GM19193 (cell line): Measurements from ENCODE around the gene REEP3.

Experiments
- POLR2A ChIP-seq: IDR thresholded peaks from 4 replicates; pipeline ENCODE4 v1.6.1; 2011; ENCODE audit not compliant: insufficient read depth, insufficient read length; ENCODE audit errors: extremely low read depth

Gene REEP3

GRCh38 chr10:63624701-63625100 lies 103.5 kb downstream of the REEP3 start:
- TF ChIP-seq POLR2A: no peak

DNA sequence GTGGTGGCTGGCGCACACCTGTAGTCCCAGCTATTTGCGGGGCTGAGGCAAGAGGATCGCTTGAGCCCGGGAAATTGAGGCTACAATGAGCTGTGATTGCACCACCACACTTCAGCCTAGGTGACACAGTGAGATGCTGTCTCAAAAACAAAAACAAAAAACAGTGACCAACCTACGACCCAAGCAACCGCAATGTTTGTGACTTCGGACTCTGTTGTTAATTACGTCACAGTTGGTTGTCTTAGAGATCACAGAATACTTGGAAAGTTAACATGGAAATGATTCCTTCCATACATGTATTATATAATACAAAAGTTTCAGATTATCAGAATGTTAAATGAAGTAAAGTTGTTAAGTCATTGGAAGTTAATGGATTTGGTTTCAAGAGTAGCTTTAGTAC lies 106.2 kb downstream of the REEP3 start:
- no peak for TF ChIP-seq POLR2A

DNA sequence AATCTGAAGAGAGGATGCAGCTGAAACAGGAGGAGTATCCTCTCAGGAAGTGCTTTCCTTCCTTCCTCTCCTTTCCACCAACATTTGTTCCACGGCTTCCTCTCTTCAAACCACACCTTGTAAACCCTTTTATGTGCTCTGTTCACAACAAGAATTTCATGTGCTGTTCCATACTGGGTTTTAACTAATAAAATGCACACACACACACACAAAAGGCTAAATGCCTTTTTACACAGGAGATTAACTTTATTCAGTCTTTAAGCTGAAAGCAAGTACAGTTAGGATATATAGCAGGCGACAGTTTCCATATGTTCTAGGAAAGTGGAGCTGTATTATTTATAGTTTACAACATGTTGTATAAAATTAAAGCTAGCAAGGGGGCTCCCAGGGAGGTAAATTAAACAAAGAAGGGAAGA lies 106.7 kb downstream of the REEP3 start:
- no peak for TF ChIP-seq POLR2A

DNA sequence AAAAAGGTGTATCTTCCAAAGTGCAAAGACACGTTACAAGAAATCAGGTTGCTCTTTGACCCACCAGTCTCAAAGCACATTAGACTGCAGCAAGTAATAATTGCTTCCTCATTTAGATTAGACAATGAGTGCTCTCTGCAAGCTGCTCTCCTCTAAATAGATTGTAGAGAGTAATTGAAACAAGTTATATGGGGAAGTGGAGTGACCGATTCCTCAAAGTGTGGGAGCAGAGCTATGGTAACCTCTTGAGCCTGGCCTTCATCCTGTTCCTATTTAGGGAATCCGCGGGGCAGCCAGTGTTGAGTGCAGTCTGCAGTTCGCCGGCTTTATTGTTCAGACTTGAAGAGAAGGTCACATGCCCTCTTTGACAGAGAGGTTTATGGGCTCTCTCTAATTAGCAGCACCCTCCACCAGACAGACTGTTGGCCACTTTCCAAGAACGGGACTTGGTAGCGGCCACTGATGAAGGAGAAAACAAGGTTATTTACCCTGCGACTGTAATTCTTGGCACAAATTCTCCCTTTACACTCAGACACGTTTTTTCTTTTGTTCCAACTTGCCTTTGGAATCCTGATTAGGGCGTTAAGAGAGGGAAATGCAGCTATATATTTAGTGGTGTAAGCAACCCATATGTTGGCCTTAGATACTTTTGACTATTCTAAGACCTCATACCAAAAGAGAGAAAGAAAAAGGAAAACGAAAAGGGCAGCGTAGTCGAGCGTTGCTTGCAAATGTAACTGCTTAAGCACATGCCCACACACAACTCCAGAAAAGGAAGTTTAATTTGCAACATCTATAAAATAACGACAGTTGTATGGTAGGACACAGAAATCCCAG lies 107.5 kb downstream of the REEP3 start:
- TF ChIP-seq POLR2A: peak; percentile 39

GRCh38 chr10:63629363-63630084 lies 108.3 kb downstream of the REEP3 start:
- TF ChIP-seq POLR2A: no peak

DNA sequence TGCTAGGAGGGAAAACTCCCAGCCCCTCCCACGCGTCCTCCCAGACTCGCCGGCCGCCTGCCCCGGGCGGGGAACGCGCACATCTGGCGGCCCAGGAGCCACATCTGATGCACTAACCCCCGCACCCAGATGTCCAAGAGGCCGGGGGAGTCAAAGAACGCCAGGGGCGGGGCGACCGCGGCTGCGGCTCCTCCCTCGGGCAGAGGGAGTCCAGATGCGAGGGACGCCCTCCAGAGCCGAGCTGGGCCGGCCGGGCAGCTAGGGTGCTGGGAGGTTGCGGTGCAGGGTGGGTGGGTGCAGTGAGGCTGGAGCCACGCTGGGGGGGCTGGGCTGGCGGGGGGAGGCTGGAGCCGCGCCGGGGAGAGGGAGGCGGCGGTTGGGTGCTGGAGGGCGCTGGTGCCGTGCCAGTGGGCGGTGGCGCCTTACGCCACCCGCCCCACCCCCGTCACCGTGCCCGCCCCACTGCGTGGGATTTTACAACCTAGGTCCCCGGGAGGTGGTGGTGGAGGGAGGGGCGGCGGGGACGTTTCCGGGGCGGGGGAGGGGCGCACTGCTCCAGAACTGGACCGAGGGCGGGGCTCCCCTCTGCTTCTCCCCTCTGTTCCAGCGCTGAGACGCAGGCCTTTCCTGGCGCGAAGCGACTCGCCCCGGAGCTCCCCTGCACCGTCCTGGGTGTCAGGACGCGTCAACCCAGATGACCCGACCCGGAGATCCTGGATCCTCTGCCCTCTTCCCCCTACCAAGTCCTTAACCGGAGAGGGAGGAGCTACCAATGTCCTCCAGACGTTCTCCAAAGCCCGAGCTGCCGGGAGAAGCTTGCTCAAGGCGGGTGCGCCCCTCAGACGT lies 109.1 kb downstream of the REEP3 start:
- TF ChIP-seq POLR2A: peak; percentile 78

- no peak for TF ChIP-seq POLR2A
Observed at GRCh38 chr10:63630931-63631680, 109.9 kb downstream of the REEP3 start.

- TF ChIP-seq POLR2A: no peak
Observed at GRCh38 chr10:63631991-63632390, 110.8 kb downstream of the REEP3 start.

DNA sequence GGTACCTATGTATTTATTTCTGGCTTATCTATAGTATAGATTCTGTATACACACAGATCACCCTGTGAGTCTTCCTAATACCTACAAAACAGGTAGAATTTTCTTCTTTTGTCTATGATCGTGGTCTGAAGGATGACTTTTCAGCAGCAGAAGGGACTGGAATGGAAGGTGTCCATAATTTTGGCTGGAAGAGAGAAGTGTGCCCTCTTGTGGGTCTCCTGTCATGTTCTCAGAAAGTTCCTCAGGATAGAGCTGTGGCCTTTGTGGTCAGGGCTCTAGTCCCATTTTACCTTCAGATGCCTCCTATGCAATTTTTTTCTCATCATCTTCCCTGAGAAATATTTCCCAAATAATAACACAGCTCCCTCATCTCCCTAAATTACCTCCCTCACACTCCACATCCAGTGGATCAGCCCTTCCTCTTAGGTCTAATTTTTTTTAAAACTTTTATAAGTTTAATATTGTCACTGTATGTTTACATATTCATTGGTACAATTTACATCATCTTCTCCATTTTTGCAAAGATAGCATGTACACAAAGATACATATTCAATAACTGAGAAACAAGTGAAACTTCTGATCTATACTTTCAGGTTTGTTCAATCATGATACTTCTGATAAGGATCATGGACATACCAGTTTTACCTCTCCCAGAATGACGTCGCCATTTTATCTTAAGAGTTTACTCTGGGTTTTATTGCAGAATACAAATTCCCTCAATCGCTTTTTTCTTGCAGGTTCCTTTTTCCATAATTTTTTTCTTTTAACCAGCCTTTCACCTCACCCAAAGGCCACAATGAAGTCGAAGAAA lies 112.7 kb downstream of the REEP3 start:
- no peak for TF ChIP-seq POLR2A

DNA sequence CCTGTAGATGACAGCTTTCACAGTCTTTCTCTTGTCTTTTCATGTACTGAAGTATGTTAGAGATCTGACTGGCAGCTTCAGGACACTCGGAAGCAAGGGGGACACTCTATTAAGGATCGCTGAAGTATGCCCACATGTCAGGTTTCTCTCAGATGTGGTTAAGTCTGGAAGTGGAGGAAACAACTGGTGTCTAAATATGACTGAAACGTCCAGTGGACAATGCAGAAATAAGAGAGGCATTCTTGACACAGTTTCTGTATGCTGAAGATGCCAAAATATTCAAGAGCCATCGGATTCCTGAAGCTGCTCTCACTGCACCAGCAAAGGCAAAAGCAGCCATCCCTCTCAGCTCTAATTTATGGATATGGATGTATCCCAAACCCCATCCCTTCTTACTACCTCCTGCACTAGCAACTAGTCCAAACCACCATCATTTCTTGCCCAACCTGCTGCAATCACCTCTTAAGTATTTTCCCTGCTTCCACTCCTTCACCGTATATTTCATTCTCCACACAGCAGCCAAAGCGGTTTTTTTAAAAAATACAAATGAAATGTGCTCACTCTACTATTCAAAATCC lies 113.4 kb downstream of the REEP3 start:
- no peak for TF ChIP-seq POLR2A

- TF ChIP-seq POLR2A: no peak
Observed at GRCh38 chr10:63636812-63637211, 115.6 kb downstream of the REEP3 start.

- no peak for TF ChIP-seq POLR2A
Observed at GRCh38 chr10:63637901-63638327, 116.7 kb downstream of the REEP3 start.

- no peak for TF ChIP-seq POLR2A
Observed at GRCh38 chr10:63641366-63641765, 120.2 kb downstream of the REEP3 start.
